H9 (cell line): ENCODE data around the gene ONECUT3. TPM values are rescaled to one million over a fixed set of nuclear protein-coding genes. Genes with fewer than 3 reads are reported as not detected.

Source experiments
- DNase-seq: peaks from one replicate; pipeline ENCODE4 v3.0.0-alpha.2; 2017
- H2AFZ ChIP-seq: one replicate; pipeline ENCODE4 v1.6.1; 2013; ENCODE audit warnings: mild to moderate bottlenecking, low read length, control low read depth, moderate library complexity
- H2AK5ac ChIP-seq: 2 replicates; pipeline ENCODE4 v1.6.1; 2013; ENCODE audit warnings: low read length, control low read depth, mixed read lengths; ENCODE audit not compliant: insufficient read length
- H2BK120ac ChIP-seq: one replicate; pipeline ENCODE4 v1.6.1; 2013; ENCODE audit warnings: low read depth, mild to moderate bottlenecking, low read length, control low read depth, inconsistent platforms; ENCODE audit not compliant: poor library complexity, severe bottlenecking
- H2BK12ac ChIP-seq: 2 replicates; pipeline ENCODE4 v1.6.1; 2013; ENCODE audit warnings: low read length, control low read depth, mixed read lengths, low read depth; ENCODE audit not compliant: insufficient read length
- H2BK15ac ChIP-seq: 2 replicates; pipeline ENCODE4 v1.6.1; 2013; ENCODE audit warnings: low read depth, low read length, control low read depth
- H2BK20ac ChIP-seq: one replicate; pipeline ENCODE4 v1.6.1; 2013; ENCODE audit warnings: low read depth, mild to moderate bottlenecking, low read length, control low read depth, inconsistent platforms; ENCODE audit not compliant: poor library complexity, severe bottlenecking
- H2BK5ac ChIP-seq: 2 replicates; pipeline ENCODE4 v1.6.1; 2013; ENCODE audit warnings: low read length, control low read depth, mixed read lengths; ENCODE audit not compliant: insufficient read length
- H3K14ac ChIP-seq: 2 replicates; pipeline ENCODE4 v1.6.1; 2013; ENCODE audit warnings: low read length, control low read depth; ENCODE audit not compliant: insufficient read depth
- H3K18ac ChIP-seq: 2 replicates; pipeline ENCODE4 v1.6.1; 2013; ENCODE audit warnings: low read depth, mild to moderate bottlenecking, mixed read lengths, low read length, control low read depth; ENCODE audit not compliant: insufficient read length
- H3K23ac ChIP-seq: 2 replicates; pipeline ENCODE4 v1.6.1; 2013; ENCODE audit warnings: low read length, control low read depth, mixed read lengths, low read depth; ENCODE audit not compliant: insufficient read length
- H3K23me2 ChIP-seq: 2 replicates; pipeline ENCODE4 v1.6.1; 2013; ENCODE audit warnings: low read depth, mild to moderate bottlenecking, mixed read lengths, low read length, control low read depth; ENCODE audit not compliant: insufficient read length, poor library complexity, severe bottlenecking
- H3K27ac ChIP-seq: 2 replicates; pipeline ENCODE4 v1.5.1; 2013; ENCODE audit warnings: low read length, control low read depth, mixed read lengths, low read depth; ENCODE audit not compliant: insufficient read length
- H3K27me3 ChIP-seq: 2 replicates; pipeline ENCODE4 v1.6.1; 2013; ENCODE audit warnings: low read length, control low read depth, inconsistent platforms; ENCODE audit not compliant: insufficient read depth
- H3K4ac ChIP-seq: 2 replicates; pipeline ENCODE4 v1.6.1; 2013; ENCODE audit warnings: low read depth, mild to moderate bottlenecking, control low read depth, inconsistent platforms, low read length, moderate library complexity
- H3K4me1 ChIP-seq: 2 replicates; pipeline ENCODE4 v1.6.1; 2013; ENCODE audit warnings: low read length, control low read depth, inconsistent platforms; ENCODE audit not compliant: insufficient read depth
- H3K4me2 ChIP-seq: 2 replicates; pipeline ENCODE4 v1.6.1; 2013; ENCODE audit warnings: low read length, control low read depth, mixed read lengths; ENCODE audit not compliant: insufficient read length, insufficient read depth
- H3K56ac ChIP-seq: 2 replicates; pipeline ENCODE4 v1.6.1; 2013; ENCODE audit warnings: low read depth, mild to moderate bottlenecking, mixed read lengths, low read length, control low read depth; ENCODE audit not compliant: insufficient read length
- H3K79me1 ChIP-seq: 2 replicates; pipeline ENCODE4 v1.6.1; 2013; ENCODE audit warnings: low read depth, mild to moderate bottlenecking, moderate library complexity, low read length, control low read depth, inconsistent platforms; ENCODE audit not compliant: insufficient read depth, poor library complexity, severe bottlenecking
- H3K79me2 ChIP-seq: 2 replicates; pipeline ENCODE4 v1.6.1; 2013; ENCODE audit warnings: low read length, control low read depth, inconsistent platforms; ENCODE audit not compliant: insufficient read depth
- H3K9ac ChIP-seq: 2 replicates; pipeline ENCODE4 v1.6.1; 2013; ENCODE audit warnings: low read length, control low read depth, mixed read lengths; ENCODE audit not compliant: insufficient read length; ENCODE audit errors: extremely low read depth
- H3K9me3 ChIP-seq: one replicate; pipeline ENCODE4 v1.6.1; 2013; ENCODE audit warnings: low read depth, low read length, inconsistent platforms; ENCODE audit not compliant: control insufficient read depth
- H3T11ph ChIP-seq: one replicate; pipeline ENCODE4 v1.6.1; 2013; ENCODE audit warnings: mild to moderate bottlenecking, low read length, control low read depth, inconsistent platforms
- H4K20me1 ChIP-seq: one replicate; pipeline ENCODE4 v1.6.1; 2013; ENCODE audit not compliant: control insufficient read depth, insufficient read length, insufficient read depth
- H4K5ac ChIP-seq: 2 replicates; pipeline ENCODE4 v1.6.1; 2013; ENCODE audit warnings: low read depth, mild to moderate bottlenecking, mixed read lengths, low read length, control low read depth; ENCODE audit not compliant: insufficient read length
- H4K8ac ChIP-seq: replicated peaks from 2 replicates; pipeline ENCODE4 v1.6.1; 2013; ENCODE audit warnings: low read length, control low read depth, mixed read lengths, low read depth; ENCODE audit not compliant: insufficient read length
- H4K91ac ChIP-seq: 2 replicates; pipeline ENCODE4 v1.6.1; 2013; ENCODE audit warnings: low read depth, mild to moderate bottlenecking, moderate library complexity, mixed read lengths, low read length, control low read depth; ENCODE audit not compliant: insufficient read length
- H3K27ac Mint-ChIP-seq, 3 experiments: 2 replicates in 2 of 3; 3 replicates in 1 of 3; pipeline ENCODE4 v1.8.0; 2020 to 2021; ENCODE audit warnings: mixed read lengths in 3 of 3, mild to moderate bottlenecking in 1 of 3, moderate library complexity in 1 of 3
- H3K27me3 Mint-ChIP-seq: 2 replicates; pipeline ENCODE4 v1.8.0; 2021; ENCODE audit warnings: low read depth, mild to moderate bottlenecking, moderate library complexity, mixed read lengths
- H3K36me3 Mint-ChIP-seq, 3 experiments: 2 replicates in 2 of 3; 3 replicates in 1 of 3; pipeline ENCODE4 v1.8.0; 2020 to 2021; ENCODE audit warnings: low read depth in 3 of 3, mixed read lengths in 3 of 3; ENCODE audit not compliant: insufficient read depth in 1 of 3
- H3K4me1 Mint-ChIP-seq, 2 experiments: 2 replicates each; pipeline ENCODE4 v1.8.0; 2020; ENCODE audit warnings: mixed read lengths in 2 of 2
- H3K4me3 Mint-ChIP-seq, 2 experiments: 2 replicates in 1 of 2; 3 replicates in 1 of 2; pipeline ENCODE4 v1.8.0; 2020 to 2021; ENCODE audit warnings: mild to moderate bottlenecking in 2 of 2, mixed read lengths in 2 of 2, moderate library complexity in 1 of 2
- H3K9me3 Mint-ChIP-seq, 2 experiments: 2 replicates in 1 of 2; 3 replicates in 1 of 2; pipeline ENCODE4 v1.8.0; 2020; ENCODE audit warnings: mild to moderate bottlenecking in 2 of 2, mixed read lengths in 2 of 2, moderate library complexity in 1 of 2
- CTCF ChIP-seq: fragments of 200-600 bp; sonication (generic); conservative IDR thresholded peaks from 3 replicates; pipeline ENCODE4 v1.8.0; 2021; ENCODE audit warnings: antibody characterized with exemption, mild to moderate bottlenecking
- WGBS: extraction: QIAGEN DNeasy Blood & Tissue Kit; methylation state at CpG from one replicate; pipeline ENCODE4 v1.1.7; 2013; ENCODE audit warnings: missing lambda C conversion rate, low lambda C conversion rate, mixed read lengths; ENCODE audit not compliant: insufficient read length; ENCODE audit errors: extremely low coverage; 5-methylcytosine and 5-hydroxymethylcytosine counted together
- total RNA-seq: library from RNA; stranded (reverse); gene quantifications from 2 replicates; pipeline ENCODE4 v1.2.1, GENCODE V29; 2021

ONECUT3 gene
- total RNA-seq, 1 experiment from 2014 or later: 0.04 TPM

GRCh38 chr19:1814391-1814790 is 61.1 kb downstream of the ONECUT3 start:
- Histone ChIP-seq H2AFZ (no peak overlapping the region), H3K23me2 (peaks cover 3% of the 10 kb centered on the region), H3K79me1 (no peaks in the 10 kb centered on the region), H3K27ac (no peak overlapping the region), H4K5ac (no peak overlapping the region), H4K91ac (no peak overlapping the region), H3K27me3 (no peaks in the 10 kb centered on the region), H3K4me2 (no peak overlapping the region), H2BK12ac (no peak overlapping the region), H3K9ac (no peak overlapping the region), H2BK5ac (no peak overlapping the region), H3K4me1 (no peaks in the 10 kb centered on the region), H3T11ph (no peak overlapping the region), H3K9me3 (no peaks in the 10 kb centered on the region), H3K14ac (no peak overlapping the region), H4K8ac (no peak overlapping the region), H3K56ac (no peak overlapping the region), H2AK5ac (no peak overlapping the region), H4K20me1 (peaks cover 2% of the 10 kb centered on the region), H3K23ac (no peak overlapping the region), H2BK20ac (no peak overlapping the region), H3K18ac (no peak overlapping the region), H3K79me2 (no peaks in the 10 kb centered on the region), H3K4ac (no peak overlapping the region), H2BK15ac (no peak overlapping the region), H2BK120ac (no peak overlapping the region)
- H3K9me3 Mint-ChIP-seq: no peaks in the 10 kb centered on the region
- H3K36me3 Mint-ChIP-seq: peaks cover 1 to 19% (median 10%) of the 10 kb centered on the region in 3 experiments
- no CpG with 5 or more reads among the region's 10 CpGs for WGBS
- no peak overlapping the region for H3K4me3 Mint-ChIP-seq
- H3K27ac Mint-ChIP-seq: no peak overlapping the region
- no peak for TF ChIP-seq CTCF
- peaks cover 9% of the 10 kb centered on the region for H3K27me3 Mint-ChIP-seq
- no peak for DNase-seq
- H3K4me1 Mint-ChIP-seq: peaks cover 6% of the 10 kb centered on the region in 2 experiments
